Fibroblast of the conjunctiva (primary cell): ENCODE measurements around the gene PTPN22.
A peak's percentile ranks its signal among the peaks of the same experiment; 100 is the strongest.

Experiments used
- DNase-seq: peaks from one replicate; pipeline ENCODE4 v3.0.0-alpha.2; 2010; ENCODE audit warnings: low read depth

Gene PTPN22

DNA sequence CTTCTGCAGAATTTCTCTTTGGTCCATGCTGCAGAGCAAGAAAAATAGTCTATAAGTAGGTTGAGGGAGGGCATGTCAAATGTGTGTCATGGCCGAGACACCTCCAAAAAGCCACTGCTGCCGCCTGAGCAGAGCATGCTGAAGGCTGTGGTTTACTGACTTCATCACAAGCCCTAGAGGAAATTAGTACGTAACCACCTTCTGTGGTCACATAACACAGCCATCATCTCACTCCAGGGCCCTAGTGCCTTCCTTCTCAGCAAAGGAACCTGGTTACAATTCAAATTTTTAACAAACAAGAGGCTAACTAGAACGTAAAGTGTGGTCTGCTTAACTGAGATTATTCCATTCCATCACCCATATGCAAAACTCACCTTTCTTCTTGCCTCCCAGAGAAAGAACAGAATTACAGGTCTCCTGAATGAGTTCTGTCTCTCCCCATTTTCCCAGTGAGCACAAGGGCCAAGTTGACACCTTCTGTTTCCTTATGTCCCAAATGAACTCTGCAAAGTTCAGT lies at the start of gene PTPN22:
PTPN22 (minus strand) TSS at position 116 of the 517 bp plus-strand sequence.
- no peak for DNase-seq

DNA sequence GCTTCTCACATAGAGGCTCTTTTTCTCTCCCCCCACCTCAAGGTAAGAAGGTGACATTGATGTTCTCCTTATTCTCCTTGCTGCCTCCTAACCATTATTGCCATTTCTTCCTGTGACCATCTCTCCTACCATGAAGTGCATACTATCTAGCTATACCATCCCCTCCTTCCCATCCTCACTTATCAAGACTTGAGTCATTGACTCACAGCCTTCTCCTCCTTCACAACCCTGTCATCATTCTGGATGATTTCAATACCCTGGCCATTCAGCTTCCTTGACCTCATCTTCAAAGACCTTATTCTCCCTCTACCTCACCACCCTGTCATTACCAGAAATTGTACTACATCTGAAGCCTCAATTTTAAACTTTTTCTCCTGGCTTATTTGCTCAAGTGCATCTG lies 46.7 kb upstream of the PTPN22 start:
- DNase-seq = no peak

DNA sequence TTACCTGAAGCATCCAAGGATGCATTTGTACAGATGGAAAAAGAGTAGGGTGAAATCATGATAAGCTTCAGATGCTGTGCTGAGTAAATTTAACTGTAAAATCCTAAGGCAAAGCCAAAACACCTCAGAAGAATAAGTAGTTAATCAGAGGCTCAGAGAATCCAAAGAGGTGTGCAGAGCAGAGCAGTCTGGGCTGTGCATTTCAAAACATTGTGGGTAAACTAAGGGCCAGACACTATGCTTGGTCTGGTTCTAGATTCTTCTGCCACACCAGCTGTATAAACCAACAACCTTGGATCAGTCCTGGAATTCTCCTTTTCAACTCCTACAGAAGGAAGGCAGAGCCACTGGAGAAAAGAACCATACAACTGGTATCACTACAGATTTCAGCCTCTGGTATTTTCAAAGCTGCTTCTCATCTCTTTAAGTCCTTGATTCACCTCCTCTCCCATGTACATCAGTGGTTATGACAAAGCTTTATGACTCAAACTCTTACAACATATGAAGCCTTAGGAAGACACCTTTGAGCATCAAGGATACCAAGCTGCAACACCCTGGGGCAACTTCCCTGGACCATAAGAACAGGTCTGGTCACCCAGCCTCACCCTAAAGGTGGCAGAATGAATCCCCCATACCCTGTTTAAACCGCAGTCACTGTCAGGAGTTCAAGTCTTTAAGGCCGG lies 46.0 kb upstream of the PTPN22 start:
- DNase-seq = no peak

DNA sequence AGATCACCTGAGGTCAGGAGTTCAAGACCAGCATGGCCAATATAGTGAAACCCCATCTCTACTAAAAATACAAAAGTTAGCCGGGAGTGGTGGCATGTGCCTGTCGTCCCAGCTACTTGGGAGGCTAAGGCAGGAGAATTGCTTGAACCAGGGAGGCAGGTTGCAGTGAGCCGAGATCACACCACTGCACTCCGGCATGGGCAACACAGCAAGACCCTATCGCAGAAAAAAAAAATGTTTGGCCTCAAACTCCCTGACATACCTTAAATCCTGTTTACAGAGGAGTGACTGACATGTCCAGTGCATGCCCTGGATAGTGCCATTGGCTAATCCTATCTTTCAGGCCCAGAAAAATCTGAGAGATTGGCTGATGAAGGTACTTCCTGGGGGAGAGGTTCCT lies 45.5 kb upstream of the PTPN22 start:
- no peak for DNase-seq

DNA sequence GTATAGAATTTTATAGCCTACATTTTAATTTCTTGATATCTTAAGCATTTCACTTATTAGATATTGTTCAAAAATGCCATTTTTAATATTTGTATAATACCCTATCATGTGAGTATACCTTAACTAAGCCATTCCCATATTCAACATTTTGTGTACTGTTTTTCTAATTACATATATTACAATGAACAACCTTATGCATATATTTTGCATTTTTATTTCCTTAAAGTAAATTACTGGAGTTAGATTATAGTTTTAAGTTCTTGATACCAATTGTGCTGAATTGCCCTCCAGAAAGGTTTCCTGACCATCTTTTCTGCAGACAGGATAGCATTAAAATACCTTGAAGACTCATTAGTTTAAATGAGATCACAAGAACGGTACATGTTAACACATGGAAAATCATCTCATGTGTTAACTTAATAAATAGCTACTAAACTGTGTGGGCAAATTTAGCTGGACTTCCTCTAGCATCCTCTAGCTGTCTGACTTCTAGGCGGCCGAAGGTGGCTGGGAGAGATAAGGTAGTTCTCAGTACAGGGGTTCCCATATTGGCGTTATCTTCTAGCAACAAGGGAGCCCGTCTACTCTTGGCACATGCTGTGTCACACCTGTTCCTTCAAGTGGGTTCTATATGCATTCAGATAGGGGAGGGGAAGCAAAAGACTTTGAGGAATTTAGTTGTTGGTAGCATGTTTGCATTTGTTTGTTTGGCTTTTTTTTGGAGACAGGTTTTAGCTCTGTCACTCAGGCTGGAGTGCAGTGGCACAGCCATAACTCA lies 42.6 kb upstream of the PTPN22 start:
- no peak for DNase-seq

DNA sequence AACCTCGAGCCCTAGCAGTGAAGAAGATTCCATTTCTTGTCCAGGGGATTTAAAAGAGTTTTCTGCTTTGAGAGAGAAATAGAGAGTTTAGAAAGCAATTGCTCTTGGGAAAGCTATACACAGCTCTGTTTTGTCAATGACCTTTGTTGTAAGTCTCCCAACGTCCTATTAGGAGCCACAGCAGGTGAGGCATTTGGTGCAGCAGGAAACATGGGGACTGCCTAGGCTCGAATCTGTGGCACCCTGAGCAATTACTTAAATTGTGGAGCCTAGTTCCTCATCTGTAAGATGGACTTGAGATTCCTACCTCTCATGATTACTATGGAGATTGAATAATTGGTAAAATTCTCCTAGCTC lies 41.8 kb upstream of the PTPN22 start:
- DNase-seq = no peak

DNA sequence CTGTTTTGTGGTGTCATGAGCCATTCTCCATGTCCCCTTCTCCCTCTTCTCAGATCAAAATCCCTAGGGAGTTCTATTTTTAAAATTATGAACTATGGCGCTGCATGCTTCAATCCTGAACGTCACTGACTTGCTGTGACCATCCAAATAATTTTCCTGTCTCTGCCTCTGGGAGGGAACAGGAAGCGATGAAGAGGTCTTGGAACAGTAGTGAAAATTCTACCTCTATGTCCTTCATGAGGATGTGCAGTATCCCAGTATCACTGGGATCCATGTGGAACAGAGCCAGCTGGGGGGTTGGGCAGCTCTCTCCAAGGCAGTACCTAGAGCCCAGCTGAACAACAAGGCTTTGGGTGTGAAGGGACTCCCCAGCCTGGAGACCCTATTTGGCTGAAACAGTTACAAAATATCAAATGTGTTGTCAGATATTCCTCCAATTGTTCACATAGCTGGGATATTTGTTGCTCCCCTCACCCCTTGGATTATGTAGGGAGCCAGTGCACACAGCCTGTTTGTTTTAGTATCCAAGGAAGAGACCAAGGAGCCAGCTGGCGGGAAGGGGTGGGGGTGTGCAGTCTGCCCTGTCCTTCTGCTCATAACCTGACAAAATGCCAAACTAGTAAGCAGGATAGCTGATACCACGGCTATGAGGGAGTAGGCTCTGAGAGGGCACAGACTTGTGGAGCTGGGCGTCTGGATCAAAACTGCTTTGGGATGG lies 41.2 kb upstream of the PTPN22 start:
- no peak for DNase-seq

DNA sequence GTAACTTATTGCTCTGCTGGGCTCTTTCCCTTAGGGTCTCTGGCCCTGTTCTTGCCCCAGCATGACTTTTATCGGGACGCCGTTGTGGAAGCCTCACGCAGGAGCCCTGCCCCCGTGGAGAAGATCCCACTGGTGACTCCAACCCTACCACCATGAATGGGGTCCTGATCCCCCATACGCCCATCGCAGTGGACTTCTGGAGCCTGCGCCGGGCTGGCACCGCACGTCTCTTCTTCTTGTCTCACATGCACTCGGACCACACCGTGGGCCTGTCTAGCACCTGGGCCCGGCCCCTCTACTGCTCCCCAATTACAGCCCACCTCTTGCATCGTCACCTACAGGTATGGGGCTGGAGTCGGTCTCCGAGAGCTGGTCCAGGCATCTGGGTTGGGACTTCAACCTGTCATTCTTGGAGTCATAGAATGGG lies 33.9 kb upstream of the PTPN22 start:
- DNase-seq = no peak

DNA sequence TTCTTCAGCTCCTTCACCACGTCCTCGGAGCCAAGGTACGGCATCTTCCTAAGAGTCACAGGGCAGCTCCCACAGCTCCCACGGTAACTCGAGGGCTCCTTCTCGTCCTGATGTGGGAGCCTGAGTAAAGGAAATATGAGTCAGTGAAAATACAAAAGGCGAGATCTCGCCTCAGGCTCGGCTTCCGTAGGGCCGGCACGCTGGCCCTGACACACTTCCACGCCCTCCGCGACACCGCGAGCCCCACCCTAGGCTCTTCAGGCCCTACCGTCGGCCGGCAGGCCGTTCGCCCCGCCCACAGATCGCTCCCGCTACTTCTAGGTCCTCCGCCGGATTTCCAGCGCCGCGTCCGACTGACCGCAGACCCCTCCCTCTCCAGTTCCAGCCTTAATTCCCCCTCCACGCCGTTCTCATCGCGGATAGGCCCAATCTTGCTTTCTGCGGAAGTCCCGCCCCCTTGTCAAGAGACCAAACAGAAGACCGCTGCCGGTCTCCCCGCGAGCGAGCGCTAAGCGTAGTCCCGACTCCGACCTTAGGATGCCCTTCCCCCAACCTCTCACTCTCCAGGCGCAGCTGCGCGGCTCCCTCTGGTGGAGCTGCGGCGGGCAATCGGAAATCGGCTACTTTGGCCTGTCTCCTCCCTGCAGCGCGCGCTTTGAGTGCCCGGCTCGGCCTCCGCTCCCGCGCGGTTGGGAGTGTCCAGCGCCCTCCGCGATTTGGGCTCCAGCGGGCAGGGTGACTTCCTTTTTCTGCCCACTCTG lies 33.3 kb upstream of the PTPN22 start, which contains the start of the genes AP4B1 and DCLRE1B:
AP4B1 (minus strand) TSS at position 126 of the 761 bp plus-strand sequence; CDS start at position 44, 82 bp downstream.
DCLRE1B (plus strand) TSS at position 653 of the 761 bp plus-strand sequence. CDS start 261 bp downstream, outside the sequence.
- peak; percentile 100 for DNase-seq

DNA sequence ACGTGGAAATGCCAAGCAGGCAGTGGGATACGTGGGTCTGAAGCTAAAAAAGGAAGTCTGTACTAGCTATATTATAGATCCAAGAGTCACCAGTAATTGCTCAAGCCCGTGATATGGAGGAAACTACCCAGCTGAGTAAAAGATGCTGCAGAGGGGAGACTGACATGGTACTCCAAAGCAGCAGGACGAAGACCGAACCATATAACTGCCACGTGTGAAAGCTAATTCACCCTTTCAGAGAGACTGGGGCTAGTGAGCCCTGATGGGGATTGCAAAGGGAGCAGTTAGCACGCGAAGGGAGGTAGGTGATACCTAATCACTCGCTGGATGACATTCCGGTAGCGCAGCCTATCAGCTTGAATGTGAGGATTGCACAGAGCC lies 32.8 kb upstream of the PTPN22 start:
- no peak for DNase-seq

DNA sequence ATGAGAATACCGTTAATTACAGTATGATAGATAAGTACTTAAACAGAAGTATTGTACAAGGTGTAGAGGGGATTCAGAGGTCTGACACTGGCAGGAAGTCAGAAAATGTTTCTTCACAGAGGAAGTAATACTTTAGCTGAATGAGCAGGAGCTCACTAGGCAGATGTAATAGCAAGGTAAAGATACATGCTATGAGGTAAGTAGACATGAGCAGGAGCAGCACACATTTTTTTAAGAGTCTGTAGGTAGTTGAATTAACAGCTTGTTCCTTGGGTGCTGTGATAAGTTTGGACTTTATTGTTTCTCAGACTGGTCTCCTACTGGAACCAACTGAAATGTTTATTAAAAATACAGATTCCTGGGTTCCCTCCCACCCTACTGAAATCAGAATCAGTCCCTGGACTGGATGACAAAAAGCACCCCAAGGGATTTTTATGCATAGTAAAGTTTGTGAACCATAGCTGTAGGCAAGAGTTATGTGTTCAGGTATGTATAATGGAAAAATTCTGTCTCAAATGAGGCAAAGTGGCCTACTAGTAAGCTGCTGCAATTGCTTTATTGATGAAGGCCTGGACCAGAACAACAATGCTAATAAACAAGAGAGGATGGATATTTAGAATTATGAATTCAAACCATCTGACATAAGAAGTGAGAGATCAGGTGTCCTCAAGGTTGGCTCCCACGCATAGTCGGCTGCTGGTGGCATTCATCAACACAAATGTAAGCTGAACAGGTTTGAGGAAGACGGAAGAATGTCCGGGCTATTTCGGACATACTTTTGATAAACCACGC lies 32.2 kb upstream of the PTPN22 start:
- DNase-seq = no peak

DNA sequence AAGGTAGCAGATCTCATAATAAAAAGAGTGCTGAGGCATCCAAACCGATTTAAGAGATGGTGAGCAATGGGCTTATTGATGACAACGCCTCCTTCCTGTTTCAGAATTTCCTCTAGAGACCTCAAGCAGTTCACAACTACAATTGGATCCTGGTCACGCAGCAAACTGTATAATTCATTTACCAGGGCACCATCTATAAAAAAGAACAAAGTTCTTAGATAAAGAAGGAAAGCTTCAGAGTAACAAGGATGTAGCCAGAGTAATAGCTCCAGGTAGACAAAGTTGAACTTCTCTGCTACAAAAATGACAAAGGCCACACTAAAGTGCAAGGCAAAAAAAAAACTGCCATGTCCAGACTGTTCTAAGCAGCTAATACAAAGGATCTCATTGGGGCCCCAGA lies 29.7 kb upstream of the PTPN22 start:
- no peak for DNase-seq

DNA sequence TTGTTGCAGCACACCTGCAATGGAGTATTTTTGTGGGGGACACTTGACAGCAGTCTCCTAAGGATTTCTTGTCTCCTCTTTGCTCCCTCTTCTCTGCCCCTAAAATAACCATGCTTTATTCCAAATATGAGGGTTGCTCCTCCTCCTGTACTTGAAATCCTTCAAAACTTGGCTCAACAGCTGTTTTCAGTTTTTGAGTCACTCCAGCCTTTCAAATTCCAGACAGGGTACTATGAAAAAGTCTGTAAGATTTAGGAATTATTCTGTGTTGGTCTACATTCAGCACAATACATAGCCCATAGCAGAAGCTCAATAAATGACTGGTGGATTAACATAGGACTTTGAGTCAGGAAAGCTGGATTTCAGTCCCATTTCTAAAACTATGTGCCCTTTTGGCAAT lies 27.6 kb upstream of the PTPN22 start:
- no peak for DNase-seq

DNA sequence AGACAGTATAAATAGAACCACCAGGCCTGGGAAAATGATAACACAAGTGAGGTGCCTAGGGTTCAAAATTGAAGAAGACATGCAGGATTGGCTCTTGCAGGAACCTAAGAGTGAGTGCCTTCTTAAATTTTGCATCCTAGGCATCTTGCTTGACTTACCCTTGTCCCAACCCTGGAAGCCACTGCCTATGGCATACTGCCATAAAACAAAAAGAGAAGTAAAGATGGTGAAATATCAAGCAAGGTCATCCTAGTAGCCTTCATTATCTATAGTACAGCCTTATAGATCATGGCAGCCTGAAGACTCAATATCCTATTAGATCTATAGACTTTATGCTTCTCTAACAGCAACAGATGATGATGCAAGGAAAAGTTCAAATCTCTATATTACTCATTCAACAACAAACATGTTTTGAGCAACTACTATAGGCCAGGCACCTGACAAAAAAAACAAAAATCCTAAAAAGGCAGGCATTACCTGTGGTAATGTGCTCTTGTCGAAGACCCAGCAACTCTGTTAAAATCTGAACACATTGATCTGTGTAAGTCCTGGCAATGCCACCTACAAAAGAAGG lies 26.8 kb upstream of the PTPN22 start:
- DNase-seq = no peak

DNA sequence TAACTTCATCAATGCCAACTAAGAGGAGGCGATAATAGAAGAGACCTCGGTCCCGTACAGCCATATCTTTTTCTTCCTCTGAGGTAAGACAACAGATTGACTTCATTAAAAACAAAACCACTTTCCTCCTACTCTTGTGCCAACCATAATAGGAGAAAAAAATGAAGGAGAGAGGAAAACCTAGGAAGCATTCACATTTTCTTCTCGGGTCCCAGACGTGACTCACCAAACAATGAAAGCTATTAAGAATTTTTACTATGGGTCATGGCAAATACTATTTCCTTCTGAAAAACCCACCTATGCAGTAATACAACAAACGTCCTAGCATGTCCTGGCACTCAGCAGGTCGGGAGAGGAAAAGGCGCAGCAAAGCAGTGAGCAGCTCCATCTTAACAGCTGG lies 24.4 kb upstream of the PTPN22 start:
- no peak for DNase-seq

DNA sequence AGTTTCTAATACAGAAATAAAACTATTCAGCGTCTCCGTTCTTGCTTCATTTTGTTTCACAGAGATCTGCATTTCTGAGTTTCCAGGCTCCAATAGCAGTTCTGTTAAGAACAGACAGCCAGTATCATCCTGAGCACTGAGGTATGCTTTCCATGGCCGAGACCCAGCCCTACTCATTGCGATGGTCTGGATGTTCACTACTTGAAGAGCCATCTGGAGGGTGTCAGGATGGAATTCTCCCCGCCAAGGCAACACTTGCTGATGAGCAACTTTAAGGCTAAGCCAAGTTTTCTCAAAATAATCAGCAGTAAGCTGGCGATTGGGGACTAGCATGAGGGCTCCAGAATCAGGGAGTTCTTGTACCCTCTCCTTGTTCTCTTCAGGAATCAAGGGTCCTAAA lies 23.6 kb upstream of the PTPN22 start:
- no peak for DNase-seq

DNA sequence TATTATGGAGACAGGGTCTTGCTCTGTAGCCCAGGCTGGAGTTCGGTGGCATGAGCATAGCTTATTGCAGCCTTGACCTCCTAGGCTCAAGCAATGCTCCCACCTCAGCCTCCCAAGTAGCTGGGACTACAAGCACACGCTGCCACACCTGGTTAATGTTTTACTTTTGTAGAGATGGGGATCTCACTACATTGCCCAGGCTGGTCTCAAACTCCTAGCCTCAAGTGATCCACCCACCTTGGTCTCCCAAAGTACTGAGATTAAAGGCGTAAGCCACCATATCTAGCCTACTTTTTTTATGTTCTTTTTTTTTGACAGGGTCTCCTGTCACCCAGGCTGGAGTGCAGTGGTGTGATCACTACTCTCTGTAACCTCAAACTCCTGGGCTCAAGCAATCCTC lies 21.8 kb upstream of the PTPN22 start:
- no peak for DNase-seq

DNA sequence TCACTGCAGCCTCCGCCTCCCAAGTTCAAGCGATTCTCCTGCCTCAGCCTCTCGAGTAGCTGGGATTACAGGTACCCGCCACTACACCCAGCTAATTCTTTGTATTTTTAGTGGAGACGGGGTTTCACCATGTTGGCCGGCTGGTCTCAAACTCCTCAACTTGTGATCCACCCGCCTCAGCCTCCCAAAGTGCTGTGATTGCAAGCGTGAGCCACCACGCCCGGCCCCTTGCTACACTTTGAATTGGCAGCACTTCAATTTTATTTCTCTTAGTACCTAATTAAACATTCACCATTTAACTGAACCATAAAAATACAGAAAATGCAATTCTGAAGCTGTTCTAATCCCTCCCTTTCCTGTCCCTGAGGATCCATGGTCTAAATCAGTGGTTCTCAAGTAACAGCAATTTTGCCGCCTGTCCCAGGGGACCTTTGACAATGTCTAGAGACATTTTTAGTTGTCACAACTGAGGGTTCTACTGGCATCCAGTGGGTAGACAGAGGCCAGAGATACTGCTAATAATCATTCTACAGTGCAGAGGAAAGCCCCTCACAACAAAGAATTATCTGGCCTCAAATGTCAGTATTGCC lies 20.2 kb upstream of the PTPN22 start:
- DNase-seq = no peak

DNA sequence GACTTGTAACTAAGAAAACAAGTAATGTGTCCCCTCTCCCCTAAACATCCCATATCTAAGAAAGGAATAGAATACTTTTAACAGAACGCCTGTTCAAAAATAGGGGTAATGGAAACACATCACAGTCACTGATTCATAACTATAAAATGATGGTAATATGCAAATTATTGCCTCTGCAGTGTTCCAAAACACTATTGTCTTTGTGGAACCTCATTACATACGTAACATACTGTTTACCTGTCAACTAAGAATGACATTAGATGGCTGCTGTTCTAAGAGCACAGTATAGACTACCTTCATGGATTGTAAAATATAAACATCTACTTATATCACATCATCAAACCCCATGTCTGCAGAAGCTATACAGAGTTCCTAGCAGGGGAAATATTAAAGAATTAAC lies 19.3 kb upstream of the PTPN22 start:
- DNase-seq = no peak

DNA sequence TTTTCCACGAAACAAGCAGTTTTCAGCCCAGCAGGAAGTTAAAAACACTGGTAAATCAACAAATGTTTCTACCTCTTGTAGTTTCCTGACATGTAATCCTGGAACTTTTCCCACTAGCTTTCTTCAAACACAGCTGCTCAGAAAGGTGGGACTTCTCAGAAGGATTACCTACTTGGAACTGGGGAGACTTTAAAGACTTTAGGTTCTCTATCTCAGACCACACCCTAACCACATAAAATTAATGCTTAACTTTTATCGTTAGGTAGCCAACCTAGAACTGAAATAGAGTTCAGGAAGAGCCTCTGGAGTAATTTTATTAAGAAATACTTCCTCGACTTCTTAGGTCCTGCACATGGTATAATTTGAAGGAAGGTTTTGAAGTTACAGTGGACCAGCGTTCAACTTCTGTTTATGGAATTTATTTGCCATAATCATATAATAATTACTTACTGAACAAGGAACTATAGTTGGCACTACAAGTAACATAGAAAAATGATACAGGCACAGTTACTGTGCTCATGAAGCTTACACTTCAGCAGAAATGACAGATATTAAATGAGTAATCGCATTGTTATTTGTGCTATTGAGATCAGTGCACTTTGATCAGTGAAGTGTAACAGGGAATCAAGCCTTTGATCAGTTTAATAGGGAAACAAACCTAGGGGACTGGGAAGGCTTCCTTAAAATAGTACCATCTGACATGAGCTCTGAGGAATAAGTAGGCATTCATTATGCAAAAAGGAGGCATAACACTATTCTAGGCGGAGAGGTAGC lies 16.1 kb upstream of the PTPN22 start, which contains the start of gene BCL2L15:
BCL2L15 (minus strand) TSS at position 180 of the 774 bp plus-strand sequence. CDS start 206 bp downstream, outside the sequence.
- DNase-seq = no peak
